Motor neuron (in vitro differentiated cells): Measurements from ENCODE around the gene PHKB. TPM values are rescaled to one million over a fixed set of nuclear protein-coding genes. Genes with fewer than 3 reads are reported as not detected.

Experiments used
- ATAC-seq, 8 experiments: fragments of 200-7000 bp; cut with Tn5 transposase; replicated peaks in 6 of 8; 2 replicates each; pipeline ENCODE4 v1.8.0; 2021; ENCODE audit warnings: mild to moderate bottlenecking in 8 of 8, moderate library complexity in 8 of 8
- H3K27ac ChIP-seq, 2 donors: fragments of 250-450 bp; sonication (Bioruptor Pico); 2 replicates each; pipeline ENCODE4 v1.9.0; 2021; ENCODE audit warnings: antibody characterized with exemption in 2 of 2, mild to moderate bottlenecking in 2 of 2, moderate library complexity in 1 of 2
- H3K4me1 ChIP-seq, 2 donors: fragments of 250-450 bp; sonication (Bioruptor Pico); replicated peaks in 1 of 2; 2 replicates each; pipeline ENCODE4 v1.6.1; 2021; ENCODE audit warnings: antibody characterized with exemption in 2 of 2, mild to moderate bottlenecking in 2 of 2, moderate library complexity in 1 of 2
- H3K4me3 ChIP-seq, 5 donors: fragments of 250-450 bp; sonication (Bioruptor Pico); 2 replicates each; pipeline ENCODE4 v1.9.0; 2021; ENCODE audit warnings: antibody characterized with exemption in 5 of 5, mild to moderate bottlenecking in 5 of 5, moderate library complexity in 4 of 5
- WGBS, 10 experiments: fragments of 450-650 bp; shearing (Covaris generic); methylation state at CpG; one replicate each; pipeline ENCODE4 v1.0.0; 2022; 5-methylcytosine and 5-hydroxymethylcytosine counted together
- in situ Hi-C, 9 experiments: fragments of 400-800 bp; cut with MboI; loops; one replicate each; pipeline ENCODE4 v1.15.0; 2021; ENCODE audit warnings: low sequenced_read_pairs in 9 of 9, low pct_unique_long_range_greater_than_20kb in 2 of 9; ENCODE audit not compliant: unreplicated experiment in 9 of 9
- total RNA-seq, 8 experiments: library from RNA; unstranded; fragments of 300-600 nt; gene quantifications; 2 replicates each; pipeline versions ENCODE4 v1.2.3 to v1.2.4, GENCODE V29; 2022

PHKB gene
- total RNA-seq, 8 experiments from 2014 or later: 47.8 to 76.8 (median 63.4) TPM

- no peaks in the 10 kb centered on the region for H3K4me1 ChIP-seq
- no peak overlapping the region for H3K27ac ChIP-seq
- in situ Hi-C loops: no loop called here
- ATAC-seq: no peak
- 85 to 100% (median 100%) methylated on average over 1 of the region's 1 CpG for WGBS, 10 experiments
- no peak overlapping the region for H3K4me3 ChIP-seq
Observed at GRCh38 chr16:47568351-47568750, 107.2 kb downstream of the PHKB start.

GRCh38 chr16:47571049-47571448, 109.9 kb downstream of the PHKB start:
- no peak for ATAC-seq
- Histone ChIP-seq H3K27ac (no peak overlapping the region), H3K4me1 (no peaks in the 10 kb centered on the region), H3K4me3 (no peak overlapping the region)
- in situ Hi-C loops: no loop called here

- Histone ChIP-seq H3K4me3 (no peak overlapping the region), H3K27ac (no peak overlapping the region), H3K4me1 (no peaks in the 10 kb centered on the region)
- 80 to 100% (median 89%) methylated on average over 1 to 3 of the region's 3 CpGs; no CpG with 5 or more reads in 6 of the 10 experiments for WGBS, 10 experiments
- no peak for ATAC-seq
- in situ Hi-C loops: no loop called here
Observed at GRCh38 chr16:47571711-47572110, 110.6 kb downstream of the PHKB start.

- in situ Hi-C loops: no loop called here
- no peak overlapping the region for H3K27ac ChIP-seq
- peak in 2 of 8 experiments; percentile 58 to 61 for ATAC-seq
- H3K4me1 ChIP-seq: no peaks in the 10 kb centered on the region
- WGBS, 10 experiments: 56 to 85% (median 66%) methylated on average over 1 to 4 of the region's 5 CpGs; no CpG with 5 or more reads in 2 of the 10 experiments
- no peak overlapping the region for H3K4me3 ChIP-seq
Observed at GRCh38 chr16:47574091-47575054, 113.2 kb downstream of the PHKB start.

GRCh38 chr16:47577029-47577428, 115.9 kb downstream of the PHKB start:
- Histone ChIP-seq H3K4me3 (no peak overlapping the region), H3K27ac (no peak overlapping the region), H3K4me1 (no peaks in the 10 kb centered on the region)
- ATAC-seq: no peak
- in situ Hi-C loops: no loop called here

GRCh38 chr16:47578033-47578432, 116.9 kb downstream of the PHKB start:
- Histone ChIP-seq H3K4me1 (no peaks in the 10 kb centered on the region), H3K4me3 (no peak overlapping the region), H3K27ac (no peak overlapping the region)
- in situ Hi-C loops: no loop called here
- ATAC-seq: no peak
- WGBS, 10 experiments: 81 to 100% (median 95%) methylated on average over 2 to 3 of the region's 3 CpGs

- 80 to 100% (median 100%) methylated on average over 1 of the region's 1 CpG; no CpG with 5 or more reads in 5 of the 10 experiments for WGBS, 10 experiments
- Histone ChIP-seq H3K4me3 (no peak overlapping the region), H3K4me1 (no peaks in the 10 kb centered on the region), H3K27ac (no peak overlapping the region)
- in situ Hi-C loops: no loop called here
- no peak for ATAC-seq
Observed at GRCh38 chr16:47578573-47578972, 117.4 kb downstream of the PHKB start.

- WGBS, 10 experiments: 50 to 83% (median 67%) methylated on average over 1 to 2 of the region's 2 CpGs; no CpG with 5 or more reads in 1 of the 10 experiments
- no peaks in the 10 kb centered on the region for H3K4me1 ChIP-seq
- no peak for ATAC-seq
- no peak overlapping the region for H3K27ac ChIP-seq
- no peak overlapping the region for H3K4me3 ChIP-seq
- in situ Hi-C loops: no loop called here
Observed at GRCh38 chr16:47581114-47581513, 120.0 kb downstream of the PHKB start.

GRCh38 chr16:47584464-47585225, 123.5 kb downstream of the PHKB start:
- Histone ChIP-seq H3K4me1 (no peaks in the 10 kb centered on the region), H3K4me3 (no peak overlapping the region), H3K27ac (no peak overlapping the region)
- no peak for ATAC-seq
- 64 to 100% (median 87%) methylated on average over 1 to 4 of the region's 4 CpGs for WGBS, 10 experiments
- in situ Hi-C loops: no loop called here

GRCh38 chr16:47586121-47586520, 125.0 kb downstream of the PHKB start:
- ATAC-seq: no peak
- no peak overlapping the region for H3K27ac ChIP-seq
- H3K4me1 ChIP-seq: no peaks in the 10 kb centered on the region
- H3K4me3 ChIP-seq: no peak overlapping the region
- in situ Hi-C loops: no loop called here
- 90 to 100% (median 100%) methylated on average over 1 to 3 of the region's 3 CpGs; no CpG with 5 or more reads in 2 of the 10 experiments for WGBS, 10 experiments

- Histone ChIP-seq H3K4me1 (no peaks in the 10 kb centered on the region), H3K27ac (no peak overlapping the region), H3K4me3 (no peak overlapping the region)
- in situ Hi-C loops: no loop called here
- WGBS, 10 experiments: 86 to 100% (median 96%) methylated on average over 1 to 2 of the region's 2 CpGs; no CpG with 5 or more reads in 4 of the 10 experiments
- no peak for ATAC-seq
Observed at GRCh38 chr16:47590472-47590871, 129.3 kb downstream of the PHKB start.

- Histone ChIP-seq H3K4me1 (no peaks in the 10 kb centered on the region), H3K4me3 (no peak overlapping the region), H3K27ac (no peak overlapping the region)
- no peak for ATAC-seq
- in situ Hi-C loops: no loop called here
- 63 to 100% (median 93%) methylated on average over 2 to 3 of the region's 3 CpGs for WGBS, 10 experiments
Observed at GRCh38 chr16:47592232-47592631, 131.1 kb downstream of the PHKB start.

- ATAC-seq: no peak
- H3K4me3 ChIP-seq: no peak overlapping the region
- H3K27ac ChIP-seq: no peak overlapping the region
- no peaks in the 10 kb centered on the region for H3K4me1 ChIP-seq
- in situ Hi-C loops: no loop called here
- WGBS, 10 experiments: 80 to 100% (median 100%) methylated on average over 1 to 2 of the region's 2 CpGs
Observed at GRCh38 chr16:47599512-47599911, 138.4 kb downstream of the PHKB start.
